Purkinje cell (primary cell): ENCODE results near the gene ALDH3B2. TPM values are rescaled to one million over a fixed set of nuclear protein-coding genes. Genes with fewer than 3 reads are reported as not detected.

Experiments used
- polyA plus RNA-seq: library from polyadenylated mRNA; unstranded; fragments of >200 nt; fragmentation: Nextera tagmentation; gene quantifications from 2 replicates; pipeline ENCODE4 v1.2.1, GENCODE V29; 2014

Gene ALDH3B2, protein sequence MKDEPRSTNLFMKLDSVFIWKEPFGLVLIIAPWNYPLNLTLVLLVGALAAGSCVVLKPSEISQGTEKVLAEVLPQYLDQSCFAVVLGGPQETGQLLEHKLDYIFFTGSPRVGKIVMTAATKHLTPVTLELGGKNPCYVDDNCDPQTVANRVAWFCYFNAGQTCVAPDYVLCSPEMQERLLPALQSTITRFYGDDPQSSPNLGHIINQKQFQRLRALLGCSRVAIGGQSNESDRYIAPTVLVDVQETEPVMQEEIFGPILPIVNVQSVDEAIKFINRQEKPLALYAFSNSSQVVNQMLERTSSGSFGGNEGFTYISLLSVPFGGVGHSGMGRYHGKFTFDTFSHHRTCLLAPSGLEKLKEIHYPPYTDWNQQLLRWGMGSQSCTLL
- polyA plus RNA-seq, result not detected in 2 replicates

GRCh38 chr11:67674442-67674871 is at the start of gene ALDH3B2:
Gene ALDH3B2 (minus strand): TSS chr11:67674623. CDS start chr11:67666935, 7,688 bp downstream.

GRCh38 chr11:67639438-67639859 is 35.0 kb downstream of the ALDH3B2 start, which contains the start of gene TBX10:
Gene TBX10 (minus strand): TSS chr11:67639763. CDS start chr11:67639472, 291 bp downstream.

DNA sequence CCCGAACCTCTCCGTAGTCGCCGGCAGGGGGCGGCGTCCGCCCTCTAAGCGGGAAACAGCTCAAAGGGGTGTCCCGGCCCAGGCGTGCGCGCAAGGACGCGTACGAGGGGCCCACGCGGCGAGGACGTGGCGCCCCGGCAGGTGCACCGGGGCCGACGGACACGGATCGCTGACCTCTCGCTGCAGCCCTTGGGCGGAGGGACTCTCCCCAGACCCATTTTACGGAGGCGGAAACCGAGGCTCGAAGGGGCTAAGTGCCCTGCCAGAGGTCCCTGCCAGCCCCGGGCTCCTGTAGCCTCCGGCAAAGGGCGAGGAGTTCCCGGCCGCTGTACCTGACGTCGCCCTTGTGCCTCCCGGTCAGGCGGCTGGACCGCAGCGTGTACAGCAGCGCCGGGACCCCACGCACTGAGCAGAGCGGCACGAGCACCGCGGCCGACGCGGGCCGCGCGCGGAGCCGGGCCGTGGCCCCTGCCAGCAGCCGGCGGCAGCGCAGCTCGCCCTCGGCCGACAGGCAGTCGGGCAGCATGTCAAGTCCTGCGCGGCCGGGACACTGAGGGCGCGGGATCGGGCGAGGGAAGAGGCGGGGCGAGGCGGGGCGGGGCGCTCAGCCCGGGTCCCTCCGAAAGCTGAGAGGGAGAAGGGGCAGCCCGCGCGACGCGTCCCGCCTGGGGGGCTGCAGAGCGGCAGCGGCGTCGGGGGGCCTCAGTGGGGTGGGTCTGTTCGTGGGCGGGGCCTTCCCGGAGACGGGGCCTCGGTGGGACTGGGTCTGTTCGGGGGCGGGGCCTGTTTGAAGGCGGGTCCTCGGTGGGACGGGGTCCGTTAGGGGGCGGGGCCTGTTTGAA is 44.8 kb downstream of the ALDH3B2 start, which contains the start of gene NUDT8:
TSS of gene NUDT8 (minus strand) at position 552 of the 842 bp plus-strand sequence. CDS start at position 526, 26 bp downstream.

Other genes starting within 250 kb of the ALDH3B2 start
- gene RPS6KB2, start 246.1 kb downstream of the ALDH3B2 start, polyA plus RNA-seq, result 0.66 TPM in 1 of 2 replicates, not detected in the other
- 1.0 TPM in 1 of 2 replicates, not detected in the other for gene PTPRCAP, start 236.9 kb downstream of the ALDH3B2 start, polyA plus RNA-seq
- gene CORO1B, start 231.1 kb downstream of the ALDH3B2 start, polyA plus RNA-seq, result 1.5 and 4.7 TPM in 2 replicates
- gene GPR152, start 221.9 kb downstream of the ALDH3B2 start, polyA plus RNA-seq, result not detected in 2 replicates
- gene CABP4, start 219.3 kb downstream of the ALDH3B2 start, polyA plus RNA-seq, result 0.08 and 0.52 TPM in 2 replicates
- 37.1 and 46.2 TPM in 2 replicates for gene TMEM134, start 205.4 kb downstream of the ALDH3B2 start, polyA plus RNA-seq
- 33.2 and 34.2 TPM in 2 replicates for gene AIP, start 191.6 kb downstream of the ALDH3B2 start, polyA plus RNA-seq
- gene PITPNM1, start 169.3 kb downstream of the ALDH3B2 start, polyA plus RNA-seq, result 0.10 and 0.95 TPM in 2 replicates
- gene CDK2AP2, start 166.5 kb downstream of the ALDH3B2 start, polyA plus RNA-seq, result 30.5 and 34.5 TPM in 2 replicates
- gene CABP2, start 151.2 kb downstream of the ALDH3B2 start, polyA plus RNA-seq, result not detected in 2 replicates
- 101 and 134 TPM in 2 replicates for gene GSTP1, start 90.8 kb downstream of the ALDH3B2 start, polyA plus RNA-seq
- gene NDUFV1, start 67.7 kb downstream of the ALDH3B2 start, polyA plus RNA-seq, result 104 and 130 TPM in 2 replicates
- 0.46 and 0.71 TPM in 2 replicates for gene NUDT8, start 44.7 kb downstream of the ALDH3B2 start, polyA plus RNA-seq
- gene TBX10, start 34.9 kb downstream of the ALDH3B2 start, polyA plus RNA-seq, result not detected in 2 replicates
- not detected in 2 replicates for gene ACY3, start 23.9 kb downstream of the ALDH3B2 start, polyA plus RNA-seq